ENCODE data around the gene NUMB. TPM values are rescaled to one million over a fixed set of nuclear protein-coding genes. Genes with fewer than 3 reads are reported as not detected.
A peak's percentile ranks its signal among the peaks of the same experiment; 100 is the strongest.

NUMB gene
- total RNA-seq, 1 experiment from 2014 or later, result 22.2 TPM

- DNase-seq, result no peak
Measured at GRCh38 chr14:73266317-73266716, 192.0 kb downstream of the NUMB start.

DNA sequence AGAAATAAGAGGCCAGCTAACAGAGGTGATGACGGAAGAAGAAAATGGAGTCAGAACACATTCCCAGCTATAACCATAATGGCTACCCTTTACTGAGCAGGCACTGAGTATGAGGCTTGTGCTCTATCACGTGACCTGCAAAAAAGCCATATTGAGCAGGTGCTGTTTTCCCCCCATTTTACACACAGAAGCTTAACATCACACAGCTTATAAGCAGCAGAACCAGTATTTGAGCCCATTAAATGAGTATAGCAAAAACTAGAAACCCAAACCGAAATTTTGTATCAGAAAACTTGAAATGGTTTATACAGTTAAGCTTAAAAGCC, 192.7 kb downstream of the NUMB start:
- no peak for ATAC-seq

More at GRCh38 chr14:73266317-73266716, 192.0 kb downstream of the NUMB start:
- Histone ChIP-seq H3F3A (ENCODE audit: low read length, unreplicated experiment) (no peaks in the 10 kb centered on the region), H3K9ac (ENCODE audit: low read length) (no peak overlapping the region), H3K27ac (ENCODE audit: low read length) (no peak overlapping the region), H2AFZ (ENCODE audit: low read length) (no peak overlapping the region), H3K9me2 (replicated peaks; ENCODE audit: low read length) (no peaks in the 10 kb centered on the region), H4K20me1 (ENCODE audit: low read length) (no peaks in the 10 kb centered on the region), H3K36me3 (ENCODE audit: low read depth, low read length) (no peaks in the 10 kb centered on the region), H3K79me2 (ENCODE audit: low read length) (no peaks in the 10 kb centered on the region), H3K4me2 (ENCODE audit: low read length) (no peak overlapping the region), H3K4me1 (ENCODE audit: insufficient read depth, low read length) (no peaks in the 10 kb centered on the region), H3K27me3 (ENCODE audit: low read length) (no peaks in the 10 kb centered on the region), H3K4me3 (ENCODE audit: low read length) (no peak overlapping the region), H3K9me3 (ENCODE audit: low read length) (no peaks in the 10 kb centered on the region)
- BruUV-seq (replicated peaks), result no TSS peak
- TF ChIP-seq EZH2phosphoT487 (IDR thresholded peaks at IDR 0.05; ENCODE audit: borderline replicate concordance, low read length) (no peak), CTCF (conservative IDR thresholded peaks at IDR 0.05; ENCODE audit: low read depth, low read length) (no peak), EZH2 (IDR thresholded peaks at IDR 0.05; ENCODE audit: low read length, unreplicated experiment) (no peak)
- ATAC-seq, result no peak
- CTCF ChIA-PET, result interaction anchor here (0.8 kb wide), 1 partner anchor 93 kb away, joined by 3 read pairs; no protein-coding TSS in a partner anchor
- POLR2A ChIA-PET (ENCODE audit: unreplicated experiment), result interaction anchor here (0.6 kb wide), 2 partner anchors 78 to 238 kb away, joined by 4 to 5 read pairs; no protein-coding TSS in a partner anchor
- intact Hi-C loops (cut with micrococcal nuclease), result no loop called here

GRCh38 chr14:73264885-73265720, 193.2 kb downstream of the NUMB start:
- ChIA-PET POLR2A (ENCODE audit: unreplicated experiment) (no interaction called here), CTCF (interaction anchor here (0.8 kb wide), 1 partner anchor 92 kb away, joined by 3 read pairs; no protein-coding TSS in a partner anchor)
- ATAC-seq, result peak; percentile 7
- no peak for TF ChIP-seq CTCF (conservative IDR thresholded peaks at IDR 0.05; ENCODE audit: low read depth, low read length)
- no peak for TF ChIP-seq EZH2 (IDR thresholded peaks at IDR 0.05; ENCODE audit: low read length, unreplicated experiment)
- TF ChIP-seq EZH2phosphoT487 (IDR thresholded peaks at IDR 0.05; ENCODE audit: borderline replicate concordance, low read length), result no peak
- Histone ChIP-seq H3K9ac (ENCODE audit: low read length) (no peak overlapping the region), H2AFZ (ENCODE audit: low read length) (no peak overlapping the region), H3K27ac (ENCODE audit: low read length) (no peak overlapping the region), H3K9me2 (replicated peaks; ENCODE audit: low read length) (no peaks in the 10 kb centered on the region), H3K79me2 (ENCODE audit: low read length) (no peaks in the 10 kb centered on the region), H3F3A (ENCODE audit: low read length, unreplicated experiment) (no peaks in the 10 kb centered on the region), H3K4me2 (ENCODE audit: low read length) (no peak overlapping the region), H4K20me1 (ENCODE audit: low read length) (no peaks in the 10 kb centered on the region), H3K4me3 (ENCODE audit: low read length) (no peak overlapping the region), H3K36me3 (ENCODE audit: low read depth, low read length) (no peaks in the 10 kb centered on the region), H3K4me1 (ENCODE audit: insufficient read depth, low read length) (no peaks in the 10 kb centered on the region), H3K9me3 (ENCODE audit: low read length) (no peaks in the 10 kb centered on the region), H3K27me3 (ENCODE audit: low read length) (no peaks in the 10 kb centered on the region)
- no TSS peak for BruUV-seq (replicated peaks)
- intact Hi-C loops (cut with micrococcal nuclease), result no loop called here
- no peak for DNase-seq

More for the DNA sequence above, 192.7 kb downstream of the NUMB start:
- ChIA-PET CTCF (interaction anchor here (0.8 kb wide), 1 partner anchor 93 kb away, joined by 3 read pairs; no protein-coding TSS in a partner anchor), POLR2A (ENCODE audit: unreplicated experiment) (interaction anchor here (0.6 kb wide), 2 partner anchors 77 to 237 kb away, joined by 4 to 5 read pairs; no protein-coding TSS in a partner anchor)
- no peaks in the 10 kb centered on the region for H3K9me3 ChIP-seq (ENCODE audit: low read length)
- intact Hi-C loops (cut with micrococcal nuclease), result no loop called here
- no peak for TF ChIP-seq EZH2 (IDR thresholded peaks at IDR 0.05; ENCODE audit: low read length, unreplicated experiment)
- no peaks in the 10 kb centered on the region for H3K4me1 ChIP-seq (ENCODE audit: insufficient read depth, low read length)
- H3F3A ChIP-seq (ENCODE audit: low read length, unreplicated experiment), result no peaks in the 10 kb centered on the region
- H3K27ac ChIP-seq (ENCODE audit: low read length), result no peak overlapping the region
- no peaks in the 10 kb centered on the region for H3K36me3 ChIP-seq (ENCODE audit: low read depth, low read length)
- no TSS peak for BruUV-seq (replicated peaks)
- no peaks in the 10 kb centered on the region for H4K20me1 ChIP-seq (ENCODE audit: low read length)
- DNase-seq, result no peak
- H3K79me2 ChIP-seq (ENCODE audit: low read length), result no peaks in the 10 kb centered on the region
- no peak overlapping the region for H3K4me3 ChIP-seq (ENCODE audit: low read length)
- no peaks in the 10 kb centered on the region for H3K27me3 ChIP-seq (ENCODE audit: low read length)
- no peak overlapping the region for H2AFZ ChIP-seq (ENCODE audit: low read length)
- no peaks in the 10 kb centered on the region for H3K9me2 ChIP-seq (replicated peaks; ENCODE audit: low read length)
- no peak overlapping the region for H3K4me2 ChIP-seq (ENCODE audit: low read length)
- H3K9ac ChIP-seq (ENCODE audit: low read length), result no peak overlapping the region
